SK-N-SH treated with all-trans-retinoic acid at 6 μM for 48 hours (cell line): Measurements from ENCODE around the gene MOV10.

Experiments
- TF ChIP-seq, protein P1 (sequence below): fragments of 250-450 bp; sonication (Bioruptor Pico); IDR thresholded peaks from 2 replicates; pipeline ENCODE4 v1.8.0; 2020; ENCODE audit warnings: mild to moderate bottlenecking, moderate library complexity, borderline replicate concordance
- TF ChIP-seq, protein P2 (sequence below): fragments of 250-450 bp; sonication (Bioruptor Pico); IDR thresholded peaks from 2 replicates; pipeline ENCODE4 v1.5.1; 2021; ENCODE audit warnings: mild to moderate bottlenecking, moderate library complexity

DNA sequence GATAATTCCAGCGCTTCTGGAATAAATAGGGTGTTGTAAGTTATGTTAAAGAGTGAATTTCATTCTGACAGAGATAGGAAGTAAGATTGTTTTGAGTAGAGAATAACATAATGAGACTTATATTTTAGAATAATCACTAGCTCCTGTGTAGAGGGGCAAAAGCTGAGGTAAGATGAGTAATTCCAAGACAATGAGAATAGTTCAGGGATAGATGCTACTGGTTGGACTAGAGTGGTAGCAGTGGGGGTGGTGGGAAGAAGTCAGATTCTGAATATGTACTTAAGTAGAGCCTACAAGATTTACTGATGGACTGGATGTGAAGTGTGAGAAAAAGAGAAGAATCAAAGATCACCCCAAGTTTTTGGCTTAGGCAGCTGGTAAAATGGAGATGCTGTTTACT lies 23.3 kb upstream of the MOV10 start:
- TF ChIP-seq, protein P1, sequence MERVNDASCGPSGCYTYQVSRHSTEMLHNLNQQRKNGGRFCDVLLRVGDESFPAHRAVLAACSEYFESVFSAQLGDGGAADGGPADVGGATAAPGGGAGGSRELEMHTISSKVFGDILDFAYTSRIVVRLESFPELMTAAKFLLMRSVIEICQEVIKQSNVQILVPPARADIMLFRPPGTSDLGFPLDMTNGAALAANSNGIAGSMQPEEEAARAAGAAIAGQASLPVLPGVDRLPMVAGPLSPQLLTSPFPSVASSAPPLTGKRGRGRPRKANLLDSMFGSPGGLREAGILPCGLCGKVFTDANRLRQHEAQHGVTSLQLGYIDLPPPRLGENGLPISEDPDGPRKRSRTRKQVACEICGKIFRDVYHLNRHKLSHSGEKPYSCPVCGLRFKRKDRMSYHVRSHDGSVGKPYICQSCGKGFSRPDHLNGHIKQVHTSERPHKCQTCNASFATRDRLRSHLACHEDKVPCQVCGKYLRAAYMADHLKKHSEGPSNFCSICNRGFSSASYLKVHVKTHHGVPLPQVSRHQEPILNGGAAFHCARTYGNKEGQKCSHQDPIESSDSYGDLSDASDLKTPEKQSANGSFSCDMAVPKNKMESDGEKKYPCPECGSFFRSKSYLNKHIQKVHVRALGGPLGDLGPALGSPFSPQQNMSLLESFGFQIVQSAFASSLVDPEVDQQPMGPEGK, result no peak
- TF ChIP-seq, protein P2, sequence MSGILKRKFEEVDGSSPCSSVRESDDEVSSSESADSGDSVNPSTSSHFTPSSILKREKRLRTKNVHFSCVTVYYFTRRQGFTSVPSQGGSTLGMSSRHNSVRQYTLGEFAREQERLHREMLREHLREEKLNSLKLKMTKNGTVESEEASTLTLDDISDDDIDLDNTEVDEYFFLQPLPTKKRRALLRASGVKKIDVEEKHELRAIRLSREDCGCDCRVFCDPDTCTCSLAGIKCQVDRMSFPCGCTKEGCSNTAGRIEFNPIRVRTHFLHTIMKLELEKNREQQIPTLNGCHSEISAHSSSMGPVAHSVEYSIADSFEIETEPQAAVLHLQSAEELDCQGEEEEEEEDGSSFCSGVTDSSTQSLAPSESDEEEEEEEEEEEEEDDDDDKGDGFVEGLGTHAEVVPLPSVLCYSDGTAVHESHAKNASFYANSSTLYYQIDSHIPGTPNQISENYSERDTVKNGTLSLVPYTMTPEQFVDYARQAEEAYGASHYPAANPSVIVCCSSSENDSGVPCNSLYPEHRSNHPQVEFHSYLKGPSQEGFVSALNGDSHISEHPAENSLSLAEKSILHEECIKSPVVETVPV (CRISPR knock-in tag), result no peak
